Immature natural killer cell (primary cell): ENCODE data around the gene KDM8. TPM values are rescaled to one million over a fixed set of nuclear protein-coding genes. Genes with fewer than 3 reads are reported as not detected.

ENCODE experiments used
- DNase-seq, 3 donors: peaks; one replicate each; pipeline ENCODE4 v3.0.0; 2022; ENCODE audit warnings: mixed read lengths in 1 of 3
- H3K27ac Mint-ChIP-seq, 6 donors: one replicate each; pipeline ENCODE4 v1.8.0; 2020; ENCODE audit warnings: mixed read lengths in 6 of 6, mild to moderate bottlenecking in 5 of 6, inconsistent platforms in 4 of 6, moderate library complexity in 3 of 6
- H3K27me3 Mint-ChIP-seq, 3 donors: one replicate each; pipeline ENCODE4 v1.8.0; 2020 to 2021; ENCODE audit warnings: low read depth in 3 of 3, mild to moderate bottlenecking in 3 of 3, mixed read lengths in 3 of 3, moderate library complexity in 3 of 3, inconsistent platforms in 1 of 3
- H3K36me3 Mint-ChIP-seq, 3 donors: one replicate each; pipeline ENCODE4 v1.8.0; 2020; ENCODE audit warnings: mixed read lengths in 3 of 3, inconsistent platforms in 2 of 3, mild to moderate bottlenecking in 2 of 3
- H3K4me1 Mint-ChIP-seq, 2 donors: one replicate each; pipeline ENCODE4 v1.8.0; 2020; ENCODE audit warnings: inconsistent platforms in 2 of 2, mild to moderate bottlenecking in 2 of 2, mixed read lengths in 2 of 2, moderate library complexity in 1 of 2
- H3K4me3 Mint-ChIP-seq, 5 donors: one replicate each; pipeline ENCODE4 v1.8.0; 2020; ENCODE audit warnings: mild to moderate bottlenecking in 5 of 5, mixed read lengths in 5 of 5, inconsistent platforms in 3 of 5, moderate library complexity in 3 of 5
- H3K9me3 Mint-ChIP-seq, 6 donors: one replicate each; pipeline ENCODE4 v1.8.0; 2020; ENCODE audit warnings: mild to moderate bottlenecking in 6 of 6, mixed read lengths in 6 of 6, inconsistent platforms in 4 of 6, moderate library complexity in 3 of 6
- polyA plus RNA-seq, 3 donors: library from polyadenylated mRNA; unstranded; fragments of 300-500 nt; fragmentation: Illumina TruSeq; gene quantifications; one replicate each; pipeline ENCODE4 v1.2.3, GENCODE V29; 2021

The KDM8 gene
- 1 to 10 TPM; 4.3 to 6.2 (median 5.1) TPM for polyA plus RNA-seq

DNA sequence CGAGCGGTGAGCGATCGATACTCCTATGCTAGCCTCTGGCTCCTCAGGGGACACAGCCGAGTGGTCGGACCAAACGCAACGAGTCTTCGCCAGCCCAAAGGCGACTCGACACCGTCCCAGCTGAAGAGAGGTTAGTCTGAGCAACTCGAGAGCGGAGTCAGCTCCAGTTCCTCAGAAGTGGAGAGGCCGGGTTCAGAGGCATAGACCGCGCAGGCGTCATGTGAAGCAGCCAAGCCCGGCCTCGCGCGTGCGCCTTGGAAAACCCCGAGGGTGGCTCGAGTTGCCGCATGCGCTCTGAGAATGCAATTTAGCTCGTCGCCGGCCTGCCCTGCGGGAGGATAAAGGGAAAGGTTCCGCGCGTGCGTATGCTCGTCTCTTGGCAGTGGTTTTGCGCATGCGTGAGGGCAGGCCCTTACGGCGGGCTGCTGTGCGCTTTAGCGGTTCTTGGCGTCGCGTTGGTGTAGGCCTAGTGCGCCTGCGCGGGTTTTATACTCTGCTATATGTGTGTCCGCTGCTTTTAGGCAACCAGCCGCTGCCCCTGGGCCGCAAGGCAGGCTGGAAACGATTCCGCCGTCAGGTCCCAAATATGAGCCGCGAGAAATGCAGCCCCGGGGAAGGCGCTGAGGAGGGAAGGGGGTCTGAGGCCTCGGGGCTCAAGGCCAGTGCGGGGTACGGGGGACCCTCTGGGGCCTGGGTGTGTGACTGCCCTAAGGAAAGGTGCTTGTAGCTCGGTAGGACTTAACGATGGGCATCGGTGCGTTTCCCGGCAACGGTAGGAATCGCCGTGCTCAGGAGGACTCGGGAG, at the start of gene KDM8:
Gene KDM8, plus strand, starts transcription at position 20 of the 805 bp plus-strand sequence. CDS start 6,598 bp downstream, outside the sequence.
- Mint-ChIP-seq H3K27me3 (peaks cover 7 to 13% (median 8%) of the 10 kb centered on the region in 3 donors), H3K9me3 (peaks cover 0 to 1% (median 0%) of the 10 kb centered on the region in 6 donors), H3K27ac (peak within 1 kb of the TSS; percentile 99 to 100 (median 99)), H3K4me1 (peaks cover 49 to 55% of the 10 kb centered on the region in 2 donors), H3K36me3 (no peaks in the 10 kb centered on the region), H3K4me3 (peak within 1 kb of the TSS; percentile 91 to 100 (median 99))
- DNase-seq, result peak; percentile 99 to 100 (median 100)

GRCh38 chr16:27154705-27155521, 48.4 kb upstream of the KDM8 start:
- peaks cover 0 to 5% (median 0%) of the 10 kb centered on the region in 3 donors for H3K36me3 Mint-ChIP-seq
- no peak overlapping the region for H3K4me3 Mint-ChIP-seq
- peak overlapping the region in 2 of 6 donors; percentile 9 to 32 for H3K27ac Mint-ChIP-seq
- H3K9me3 Mint-ChIP-seq, result no peaks in the 10 kb centered on the region
- H3K4me1 Mint-ChIP-seq, result peaks cover 8 to 9% of the 10 kb centered on the region in 2 donors
- H3K27me3 Mint-ChIP-seq, result peaks cover 0 to 2% (median 0%) of the 10 kb centered on the region in 3 donors
- DNase-seq, result peak; percentile 42 to 59 (median 55)

GRCh38 chr16:27156579-27156978, 46.7 kb upstream of the KDM8 start:
- H3K36me3 Mint-ChIP-seq, result peaks cover 0 to 5% (median 0%) of the 10 kb centered on the region in 3 donors
- H3K4me3 Mint-ChIP-seq, result no peak overlapping the region
- no peak for DNase-seq
- H3K27ac Mint-ChIP-seq, result peak overlapping the region in 1 of 6 donors; percentile 16
- peaks cover 0 to 4% (median 0%) of the 10 kb centered on the region in 3 donors for H3K27me3 Mint-ChIP-seq
- H3K9me3 Mint-ChIP-seq, result no peaks in the 10 kb centered on the region
- H3K4me1 Mint-ChIP-seq, result peaks cover 8 to 9% of the 10 kb centered on the region in 2 donors

GRCh38 chr16:27161398-27161797, 41.9 kb upstream of the KDM8 start:
- H3K27me3 Mint-ChIP-seq, result peaks cover 0 to 4% (median 3%) of the 10 kb centered on the region in 3 donors
- H3K4me3 Mint-ChIP-seq, result no peak overlapping the region
- no peak overlapping the region for H3K27ac Mint-ChIP-seq
- H3K9me3 Mint-ChIP-seq, result peaks cover 7 to 17% (median 10%) of the 10 kb centered on the region in 6 donors
- H3K36me3 Mint-ChIP-seq, result peaks cover 4 to 5% (median 4%) of the 10 kb centered on the region in 3 donors
- DNase-seq, result no peak
- no peaks in the 10 kb centered on the region for H3K4me1 Mint-ChIP-seq

DNA sequence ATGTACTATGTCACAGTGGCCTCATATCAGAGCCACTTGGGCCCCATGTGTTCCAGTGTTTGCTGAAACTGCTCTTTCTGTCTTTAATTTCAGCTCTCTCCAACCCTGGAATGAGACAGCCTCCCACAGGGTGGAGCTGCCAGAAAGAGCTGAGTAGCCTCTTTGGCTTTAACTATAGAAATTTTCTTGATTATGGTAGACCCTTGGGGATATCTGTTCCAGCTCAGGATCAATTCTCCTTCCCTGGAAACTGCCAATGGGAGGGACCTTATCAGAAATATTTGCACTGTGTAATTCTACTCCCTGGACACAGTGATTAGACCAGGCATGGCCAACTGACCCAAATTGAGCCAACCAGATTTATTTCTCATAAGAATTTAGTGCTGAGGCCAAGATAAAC, 39.0 kb upstream of the KDM8 start:
- Mint-ChIP-seq H3K36me3 (peaks cover 0 to 4% (median 4%) of the 10 kb centered on the region in 3 donors), H3K27me3 (peaks cover 0 to 6% (median 3%) of the 10 kb centered on the region in 3 donors), H3K27ac (peak overlapping the region in 1 of 6 donors; percentile 31), H3K9me3 (peaks cover 7 to 17% (median 10%) of the 10 kb centered on the region in 6 donors), H3K4me3 (no peak overlapping the region), H3K4me1 (peaks cover 3 to 8% of the 10 kb centered on the region in 2 donors)
- no peak for DNase-seq

DNA sequence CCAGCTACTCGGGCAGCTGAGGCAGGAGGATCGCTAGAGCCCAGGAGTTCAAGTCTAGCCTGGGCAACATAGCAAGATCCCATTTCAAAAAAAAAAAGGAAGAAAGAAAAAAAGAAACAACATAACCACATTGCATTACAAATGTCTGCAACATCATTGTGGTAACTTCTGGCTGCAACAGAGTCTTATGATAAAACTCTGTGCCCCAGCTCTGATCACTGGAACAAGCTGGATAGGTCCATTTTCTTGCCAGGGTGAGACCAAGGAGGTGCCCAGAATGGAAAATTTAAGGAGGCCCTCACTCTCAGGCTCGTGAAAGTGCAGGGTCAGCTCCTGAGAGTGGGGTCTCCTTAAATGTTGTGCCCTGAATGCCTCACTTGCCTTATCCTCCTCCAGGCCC, 37.8 kb upstream of the KDM8 start:
- peaks cover 0 to 6% (median 3%) of the 10 kb centered on the region in 3 donors for H3K27me3 Mint-ChIP-seq
- H3K36me3 Mint-ChIP-seq, result peaks cover 0 to 4% (median 4%) of the 10 kb centered on the region in 3 donors
- peaks cover 15 to 20% of the 10 kb centered on the region in 2 donors for H3K4me1 Mint-ChIP-seq
- peaks cover 7 to 17% (median 10%) of the 10 kb centered on the region in 6 donors for H3K9me3 Mint-ChIP-seq
- H3K4me3 Mint-ChIP-seq, result no peak overlapping the region
- no peak overlapping the region for H3K27ac Mint-ChIP-seq
- no peak for DNase-seq

- Mint-ChIP-seq H3K36me3 (no peaks in the 10 kb centered on the region), H3K4me1 (peaks cover 27 to 37% of the 10 kb centered on the region in 2 donors), H3K27me3 (peaks cover 0 to 5% (median 4%) of the 10 kb centered on the region in 3 donors), H3K9me3 (peaks cover 0 to 1% (median 0%) of the 10 kb centered on the region in 6 donors), H3K27ac (peak overlapping the region in 3 of 6 donors; percentile 7 to 77 (median 30)), H3K4me3 (no peak overlapping the region)
- no peak for DNase-seq
Observed at GRCh38 chr16:27168790-27169189, 34.5 kb upstream of the KDM8 start.

- H3K27me3 Mint-ChIP-seq, result peaks cover 0 to 9% (median 4%) of the 10 kb centered on the region in 3 donors
- peaks cover 33 to 45% of the 10 kb centered on the region in 2 donors for H3K4me1 Mint-ChIP-seq
- peak overlapping the region; percentile 50 to 85 (median 76) for H3K4me3 Mint-ChIP-seq
- peak overlapping the region; percentile 77 to 88 (median 85) for H3K27ac Mint-ChIP-seq
- no peaks in the 10 kb centered on the region for H3K9me3 Mint-ChIP-seq
- peak; percentile 63 to 74 (median 73) for DNase-seq
- H3K36me3 Mint-ChIP-seq, result no peaks in the 10 kb centered on the region
Observed at GRCh38 chr16:27169511-27170071, 33.7 kb upstream of the KDM8 start.

DNA sequence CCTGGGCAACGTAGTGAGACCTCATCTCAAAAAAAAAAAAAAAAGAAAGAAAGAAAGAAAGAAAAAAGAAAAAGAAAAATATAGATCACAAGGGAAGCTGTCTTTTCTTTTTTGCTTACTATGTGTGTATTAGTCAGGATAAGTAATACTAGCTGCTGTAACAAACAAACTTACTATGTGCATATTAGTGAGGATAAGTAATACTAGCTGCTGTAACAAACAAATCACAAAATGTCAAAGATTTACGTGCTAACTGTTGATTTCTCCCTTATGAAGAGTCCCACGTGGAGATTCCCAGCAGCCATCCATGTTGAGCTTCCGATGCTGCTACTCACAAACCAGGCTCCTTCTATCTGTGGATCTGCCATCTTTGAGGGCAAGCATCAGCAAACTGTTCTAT, 31.7 kb upstream of the KDM8 start:
- no peaks in the 10 kb centered on the region for H3K36me3 Mint-ChIP-seq
- peaks cover 33 to 48% of the 10 kb centered on the region in 2 donors for H3K4me1 Mint-ChIP-seq
- peaks cover 0 to 9% (median 4%) of the 10 kb centered on the region in 3 donors for H3K27me3 Mint-ChIP-seq
- H3K9me3 Mint-ChIP-seq, result no peaks in the 10 kb centered on the region
- peak overlapping the region in 2 of 6 donors; percentile 55 for H3K27ac Mint-ChIP-seq
- no peak for DNase-seq
- peak overlapping the region in 1 of 5 donors; percentile 7 for H3K4me3 Mint-ChIP-seq

GRCh38 chr16:27174007-27174406, 29.3 kb upstream of the KDM8 start:
- Mint-ChIP-seq H3K27ac (peak overlapping the region; percentile 40 to 82 (median 66)), H3K4me3 (peak overlapping the region in 3 of 5 donors; percentile 3 to 60 (median 22)), H3K27me3 (peaks cover 0 to 6% (median 5%) of the 10 kb centered on the region in 3 donors), H3K9me3 (no peaks in the 10 kb centered on the region), H3K4me1 (peaks cover 28 to 48% of the 10 kb centered on the region in 2 donors), H3K36me3 (no peaks in the 10 kb centered on the region)
- peak; percentile 29 to 54 (median 40) for DNase-seq

GRCh38 chr16:27174798-27175197, 28.5 kb upstream of the KDM8 start:
- Mint-ChIP-seq H3K27ac (peak overlapping the region in 1 of 6 donors; percentile 61), H3K9me3 (no peaks in the 10 kb centered on the region), H3K36me3 (no peaks in the 10 kb centered on the region), H3K4me1 (peaks cover 31 to 48% of the 10 kb centered on the region in 2 donors), H3K4me3 (no peak overlapping the region), H3K27me3 (peaks cover 0 to 6% (median 5%) of the 10 kb centered on the region in 3 donors)
- DNase-seq, result no peak

DNA sequence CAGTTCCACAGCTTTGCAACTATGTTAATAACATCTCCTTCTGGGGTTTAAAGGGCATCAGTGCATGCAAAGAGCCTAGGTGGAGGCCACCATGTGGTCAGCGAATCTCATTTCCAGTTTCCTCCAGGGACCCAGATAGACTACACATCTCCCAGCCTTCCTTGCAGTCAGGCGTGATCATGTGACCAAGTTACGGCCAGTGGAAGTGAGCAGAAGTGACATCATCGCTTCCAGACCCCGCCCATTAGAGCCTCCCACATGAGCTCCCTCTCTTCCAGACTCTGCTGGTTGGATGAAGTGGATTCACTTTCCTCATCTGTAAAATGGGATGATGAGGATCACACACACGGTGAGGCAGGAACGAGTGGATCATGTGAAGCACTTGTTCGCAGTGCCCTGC, 27.4 kb upstream of the KDM8 start:
- no peak for DNase-seq
- no peak overlapping the region for H3K27ac Mint-ChIP-seq
- H3K9me3 Mint-ChIP-seq, result no peaks in the 10 kb centered on the region
- H3K27me3 Mint-ChIP-seq, result peaks cover 0 to 6% (median 5%) of the 10 kb centered on the region in 3 donors
- H3K4me1 Mint-ChIP-seq, result peaks cover 23 to 40% of the 10 kb centered on the region in 2 donors
- no peak overlapping the region for H3K4me3 Mint-ChIP-seq
- H3K36me3 Mint-ChIP-seq, result no peaks in the 10 kb centered on the region
